Left ventricle myocardium superior (tissue), 1 donor: Measurements from ENCODE around the gene PGAM2. TPM values are rescaled to one million over a fixed set of nuclear protein-coding genes. Genes with fewer than 3 reads are reported as not detected.

Experiments used
- ATAC-seq: fragments of 200-7000 bp; cut with Tn5 transposase; one replicate; pipeline ENCODE4 v1.9.1; 2020; ENCODE audit warnings: mild to moderate bottlenecking, moderate library complexity
- DNase-seq: peaks from one replicate; pipeline ENCODE4 v3.0.0-alpha.2; 2020
- intact Hi-C: fragments of 100-400 bp; cut with micrococcal nuclease; formaldehyde crosslinking; loops from one replicate; pipeline ENCODE4 v1.11.0; 2022
- total RNA-seq: library from RNA; stranded (reverse); fragmentation: NEBNext Ultra II Directional; extraction: Animal tissue kit (Norgen Biotek cat#: 25700); gene quantifications from one replicate; pipeline ENCODE4 v1.2.1, GENCODE V29; 2021
- donor health status: DM: no; HTN: yes; CAD: no; lungs with severe emphysema.

PGAM2 gene
- total RNA-seq, 1 donor from 2014 or later = 967 TPM

GRCh38 chr7:44104860-44105771, 39.7 kb upstream of the PGAM2 start:
- DNase-seq (no peak), ATAC-seq (peak; percentile 43)
- intact Hi-C loops = no loop called here

- intact Hi-C loops = no loop called here
- DNase-seq = peak; percentile 55
- ATAC-seq = peak; percentile 59
These were observed 38.8 kb upstream of the PGAM2 start, which contains the start of gene AEBP1 for GRCh38 chr7:44103923-44104859. Gene AEBP1 (plus strand): TSS chr7:44104345. CDS start chr7:44104666, 321 bp downstream.

GRCh38 chr7:44103566-44103922, 38.2 kb upstream of the PGAM2 start:
- DNase-seq (no peak), ATAC-seq (no peak)
- intact Hi-C loops = no loop called here

GRCh38 chr7:44102846-44103565, 37.6 kb upstream of the PGAM2 start:
- DNase-seq = peak; percentile 18
- no peak for ATAC-seq
- intact Hi-C loops = no loop called here

- DNase-seq = peak; percentile 40
- intact Hi-C loops = no loop called here
- no peak for ATAC-seq
These were observed 36.8 kb upstream of the PGAM2 start for GRCh38 chr7:44101966-44102845.

GRCh38 chr7:44101303-44101965, 36.1 kb upstream of the PGAM2 start:
- intact Hi-C loops = no loop called here
- DNase-seq (no peak), ATAC-seq (no peak)

GRCh38 chr7:44100458-44101302, 35.3 kb upstream of the PGAM2 start:
- intact Hi-C loops = no loop called here
- ATAC-seq = no peak

GRCh38 chr7:44099669-44100068, 34.3 kb upstream of the PGAM2 start:
- DNase-seq = no peak
- intact Hi-C loops = no loop called here
- no peak for ATAC-seq

More at GRCh38 chr7:44100458-44101302, 35.3 kb upstream of the PGAM2 start:
- DNase-seq = no peak

GRCh38 chr7:44098092-44099068, 33.0 kb upstream of the PGAM2 start:
- no peak for ATAC-seq

GRCh38 chr7:44097064-44097932, 31.9 kb upstream of the PGAM2 start:
- ATAC-seq (no peak), DNase-seq (no peak)
- intact Hi-C loops = no loop called here

More at GRCh38 chr7:44098092-44099068, 33.0 kb upstream of the PGAM2 start:
- intact Hi-C loops = no loop called here
- DNase-seq = no peak

GRCh38 chr7:44096326-44096881, 31.0 kb upstream of the PGAM2 start:
- DNase-seq (no peak), ATAC-seq (no peak)
- intact Hi-C loops = no loop called here

GRCh38 chr7:44095781-44096180, 30.4 kb upstream of the PGAM2 start:
- ATAC-seq (no peak), DNase-seq (no peak)
- intact Hi-C loops = no loop called here

- intact Hi-C loops = no loop called here
- ATAC-seq = no peak
- DNase-seq = no peak
These were observed 29.7 kb upstream of the PGAM2 start for GRCh38 chr7:44094883-44095592.

GRCh38 chr7:44094365-44094764, 29.0 kb upstream of the PGAM2 start:
- DNase-seq (no peak), ATAC-seq (no peak)
- intact Hi-C loops = no loop called here
